ENCODE results near the gene OR6B1.

- TF ChIP-seq CTCF (IDR thresholded peaks at IDR 0.05): no peak
- no peak for TF ChIP-seq POLR2A (IDR thresholded peaks at IDR 0.05)
Measured at GRCh38 chr7:144037414-144038035, 37.4 kb downstream of the OR6B1 start.

Data from Peyer's patch (tissue), 4 donors.